HG02610 (cell line): Measurements from ENCODE around the gene BTNL9.
"Not testable (repeated sequence)": the region's sequence is repeated elsewhere in the genome, so short reads cannot be mapped to it uniquely, and the experiment has no call there.

Source experiments
- ATAC-seq: cut with Tn5 transposase; IDR thresholded peaks from one replicate; pipeline ENCODE4 v1.9.1; 2021; ENCODE audit warnings: mild to moderate bottlenecking, moderate library complexity; ENCODE audit not compliant: unreplicated experiment

Gene BTNL9

GRCh38 chr5:181042036-181042713 is 2.1 kb downstream of the BTNL9 start:
- no peak for ATAC-seq

- ATAC-seq: no peak
These were observed 2.7 kb downstream of the BTNL9 start for GRCh38 chr5:181042722-181043121.

GRCh38 chr5:181043285-181044092 is 3.4 kb downstream of the BTNL9 start:
- ATAC-seq: no peak

- no peak for ATAC-seq
These were observed 4.1 kb downstream of the BTNL9 start for GRCh38 chr5:181044093-181044599.

- ATAC-seq: no peak
These were observed 4.7 kb downstream of the BTNL9 start for GRCh38 chr5:181044662-181045305.

- no peak for ATAC-seq
These were observed 5.2 kb downstream of the BTNL9 start for GRCh38 chr5:181045316-181045715.

- not testable (repeated sequence) for ATAC-seq
These were observed 5.8 kb downstream of the BTNL9 start for GRCh38 chr5:181045857-181046256.

- no peak for ATAC-seq
These were observed 7.2 kb downstream of the BTNL9 start for GRCh38 chr5:181047288-181047687.

GRCh38 chr5:181047921-181048320 is 7.9 kb downstream of the BTNL9 start:
- no peak for ATAC-seq

GRCh38 chr5:181050016-181050415 is 9.9 kb downstream of the BTNL9 start:
- ATAC-seq: no peak

GRCh38 chr5:181051841-181052671 is 12.0 kb downstream of the BTNL9 start:
- no peak for ATAC-seq

GRCh38 chr5:181052672-181053487 is 12.8 kb downstream of the BTNL9 start:
- ATAC-seq: no peak

GRCh38 chr5:181053488-181054121 is 13.5 kb downstream of the BTNL9 start:
- ATAC-seq: no peak

GRCh38 chr5:181054138-181054537 is 14.1 kb downstream of the BTNL9 start:
- ATAC-seq: no peak

- ATAC-seq: no peak
These were observed 14.9 kb downstream of the BTNL9 start for GRCh38 chr5:181054871-181055459.

- ATAC-seq: no peak
These were observed 16.4 kb downstream of the BTNL9 start for GRCh38 chr5:181056431-181056830.

- ATAC-seq: no peak
These were observed 18.3 kb downstream of the BTNL9 start for GRCh38 chr5:181058321-181058720.

- no peak for ATAC-seq
These were observed 18.8 kb downstream of the BTNL9 start for GRCh38 chr5:181058786-181059296.
